Ectodermal cell (in vitro differentiated cells): ENCODE measurements around the gene SORBS2.

Experiments
- H3K27ac ChIP-seq: 2 replicates; pipeline ENCODE4 v1.7.0; 2013; ENCODE audit warnings: mild to moderate bottlenecking, low read depth, low read length; ENCODE audit not compliant: insufficient read depth, poor library complexity, severe bottlenecking
- H3K27me3 ChIP-seq: 2 replicates; pipeline ENCODE4 v1.7.0; 2013; ENCODE audit warnings: mild to moderate bottlenecking, low read length; ENCODE audit not compliant: insufficient read depth, control insufficient read depth, poor library complexity, severe bottlenecking
- H3K36me3 ChIP-seq: one replicate; pipeline ENCODE4 v1.7.0; 2013; ENCODE audit warnings: low read length; ENCODE audit not compliant: control insufficient read depth, insufficient read depth
- H3K4me1 ChIP-seq: one replicate; pipeline ENCODE4 v1.7.0; 2013; ENCODE audit warnings: low read length; ENCODE audit not compliant: control insufficient read depth, insufficient read depth
- H3K4me3 ChIP-seq: 2 replicates; pipeline ENCODE4 v1.7.0; 2013; ENCODE audit warnings: low read depth, low read length, control low read depth; ENCODE audit not compliant: insufficient read depth
- H3K9me3 ChIP-seq: 2 replicates; pipeline ENCODE4 v1.7.0; 2013; ENCODE audit warnings: mild to moderate bottlenecking, low read length, moderate library complexity; ENCODE audit not compliant: control insufficient read depth
- WGBS, 2 experiments: methylation state at CpG; one replicate each; pipeline ENCODE4 v1.1.7; 2013; ENCODE audit warnings: missing lambda C conversion rate in 2 of 2; 5-methylcytosine and 5-hydroxymethylcytosine counted together

SORBS2 gene

DNA sequence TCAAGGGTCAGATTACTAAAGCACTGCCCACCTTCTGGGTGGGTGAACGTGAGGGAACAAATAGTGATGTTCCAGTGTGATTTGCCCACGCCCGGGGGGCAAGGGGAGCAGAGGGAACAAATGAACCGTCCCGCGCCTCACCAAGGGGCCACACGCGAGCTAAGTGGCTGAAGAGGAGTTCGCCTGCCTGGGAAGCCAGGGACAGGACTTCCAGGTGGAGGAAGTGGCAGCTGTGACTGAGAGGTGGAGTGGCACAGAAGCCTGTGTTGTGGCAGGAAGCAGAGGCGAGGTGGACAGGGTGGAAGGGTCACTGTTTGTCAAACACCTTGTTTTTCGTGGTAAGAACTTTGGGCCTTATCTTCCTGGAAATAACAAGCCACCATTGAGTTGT is 9.0 kb upstream of the SORBS2 start:
- 92% methylated on average over 11 of the region's 11 CpGs for WGBS, 2 experiments
- Histone ChIP-seq H3K27me3 (no peaks in the 10 kb centered on the region), H3K4me3 (no peak overlapping the region), H3K9me3 (no peaks in the 10 kb centered on the region), H3K36me3 (no peaks in the 10 kb centered on the region), H3K4me1 (no peaks in the 10 kb centered on the region), H3K27ac (no peak overlapping the region)

DNA sequence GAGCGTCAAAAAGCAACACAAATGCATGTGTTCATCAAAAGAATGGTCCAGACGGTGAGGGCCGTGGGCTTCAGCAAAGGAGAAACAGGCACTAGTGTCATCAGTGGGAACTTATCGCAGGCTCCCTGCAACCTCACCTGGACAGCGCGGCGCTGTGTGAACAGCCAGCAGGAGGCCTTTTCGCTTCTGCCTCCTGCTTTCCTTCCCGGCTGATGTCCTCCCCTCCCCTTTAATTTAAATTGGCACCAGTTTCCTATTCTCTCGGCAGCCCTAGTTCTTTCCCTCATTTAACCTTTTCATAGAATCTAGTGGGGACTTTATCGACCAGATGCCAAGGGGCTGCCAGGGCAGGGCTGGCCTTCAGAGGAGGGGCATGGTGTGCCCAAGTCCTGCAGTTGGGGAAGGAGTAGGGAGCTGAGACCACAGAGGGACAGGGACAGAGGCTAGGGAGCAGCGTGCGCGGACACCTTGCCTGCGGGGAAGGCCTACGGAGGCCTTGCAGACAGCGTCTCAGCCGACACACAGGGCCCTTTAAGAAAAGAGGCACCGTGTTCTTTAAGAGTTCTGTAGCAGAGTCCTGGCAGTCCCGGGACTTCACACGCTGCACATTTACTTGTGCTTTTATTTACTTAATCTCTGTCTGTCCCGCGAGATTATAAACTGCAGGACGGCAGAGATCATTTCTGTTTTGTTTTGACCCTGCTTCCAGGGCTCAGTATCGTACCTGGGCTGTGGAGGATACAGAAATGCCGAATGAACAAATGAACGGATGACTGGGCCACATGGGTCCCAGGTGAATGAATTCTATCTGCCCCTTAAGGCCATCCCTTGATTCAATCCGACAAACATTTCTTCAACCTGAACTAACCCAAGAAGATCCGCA is 8.4 kb upstream of the SORBS2 start:
- WGBS, 2 experiments = 79% methylated on average over 29 of the region's 29 CpGs
- Histone ChIP-seq H3K4me3 (no peak overlapping the region), H3K36me3 (no peaks in the 10 kb centered on the region), H3K4me1 (no peaks in the 10 kb centered on the region), H3K27me3 (no peaks in the 10 kb centered on the region), H3K9me3 (no peaks in the 10 kb centered on the region), H3K27ac (no peak overlapping the region)

DNA sequence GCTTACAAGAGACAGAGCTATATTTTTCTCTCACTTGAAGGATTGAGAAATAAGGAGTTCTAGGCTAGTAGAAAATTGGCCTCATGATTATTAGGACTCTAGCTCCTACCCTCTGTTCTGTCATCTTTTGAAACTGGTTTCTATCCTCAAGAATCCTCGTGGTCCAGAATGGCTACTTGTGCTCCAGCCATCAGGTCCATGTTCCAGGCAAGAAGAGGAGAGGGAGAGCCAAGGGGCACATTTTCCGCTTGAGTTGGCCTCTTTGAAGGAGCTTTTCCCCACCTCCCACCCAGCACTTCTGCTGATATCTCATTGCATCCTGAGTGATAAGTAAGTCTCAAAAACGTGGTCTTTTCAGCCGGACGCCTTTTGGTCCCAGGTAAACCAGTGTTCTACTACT is 7.2 kb upstream of the SORBS2 start:
- Histone ChIP-seq H3K4me3 (no peak overlapping the region), H3K9me3 (no peaks in the 10 kb centered on the region), H3K27ac (no peak overlapping the region), H3K27me3 (no peaks in the 10 kb centered on the region), H3K4me1 (no peaks in the 10 kb centered on the region), H3K36me3 (no peaks in the 10 kb centered on the region)
- 94 to 95% methylated on average over 5 of the region's 5 CpGs for WGBS, 2 experiments

DNA sequence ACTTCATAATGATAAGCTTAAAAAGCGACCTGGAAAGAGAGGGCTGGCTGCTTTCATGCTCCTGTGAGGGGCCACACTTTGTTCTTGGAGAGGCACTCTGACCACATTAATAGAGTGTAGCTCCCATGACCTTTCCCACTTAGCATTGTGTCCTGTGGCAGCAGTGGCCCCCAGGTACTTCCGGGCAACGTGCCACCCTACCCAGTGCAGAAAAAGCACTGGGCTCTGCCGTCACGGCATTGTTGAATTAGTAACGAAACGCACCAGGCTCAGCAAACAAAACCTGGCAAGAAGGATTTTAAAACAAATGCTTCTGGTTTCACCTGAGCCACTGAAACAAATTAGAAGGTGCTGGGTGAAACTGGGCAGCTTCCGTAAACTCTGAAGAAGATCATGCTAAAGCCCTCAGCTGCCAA is 5.4 kb upstream of the SORBS2 start:
- no peak overlapping the region for H3K4me3 ChIP-seq
- no peaks in the 10 kb centered on the region for H3K9me3 ChIP-seq
- peaks cover 1% of the 10 kb centered on the region for H3K4me1 ChIP-seq
- WGBS, 2 experiments = 94 to 95% methylated on average over 8 of the region's 8 CpGs
- no peaks in the 10 kb centered on the region for H3K36me3 ChIP-seq
- H3K27ac ChIP-seq = no peak overlapping the region
- H3K27me3 ChIP-seq = no peaks in the 10 kb centered on the region

DNA sequence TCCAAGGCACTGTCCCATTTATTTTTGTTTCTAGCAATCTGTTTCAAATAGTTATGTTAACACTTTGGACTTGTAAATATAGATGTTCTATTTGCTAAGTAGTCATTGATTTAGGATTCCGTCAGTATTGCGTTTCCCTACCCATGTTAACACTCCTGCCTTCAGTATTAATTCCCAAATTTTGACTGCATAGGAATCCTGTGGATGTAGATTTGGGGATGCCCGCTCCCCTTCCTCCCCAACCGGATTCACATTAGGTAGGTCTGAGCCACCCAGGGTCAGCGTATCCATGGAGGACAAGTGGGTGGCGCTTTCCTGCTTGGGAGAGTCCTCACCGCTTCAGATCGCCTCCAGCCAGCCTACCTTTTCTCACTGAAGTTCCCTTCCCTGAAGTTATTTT is 1.1 kb upstream of the SORBS2 start:
- H3K27ac ChIP-seq = no peak overlapping the region
- H3K4me3 ChIP-seq = no peak overlapping the region
- no peaks in the 10 kb centered on the region for H3K36me3 ChIP-seq
- 96% methylated on average over 8 of the region's 8 CpGs for WGBS, 2 experiments
- H3K4me1 ChIP-seq = peaks cover 20% of the 10 kb centered on the region
- no peaks in the 10 kb centered on the region for H3K27me3 ChIP-seq
- H3K9me3 ChIP-seq = no peaks in the 10 kb centered on the region

DNA sequence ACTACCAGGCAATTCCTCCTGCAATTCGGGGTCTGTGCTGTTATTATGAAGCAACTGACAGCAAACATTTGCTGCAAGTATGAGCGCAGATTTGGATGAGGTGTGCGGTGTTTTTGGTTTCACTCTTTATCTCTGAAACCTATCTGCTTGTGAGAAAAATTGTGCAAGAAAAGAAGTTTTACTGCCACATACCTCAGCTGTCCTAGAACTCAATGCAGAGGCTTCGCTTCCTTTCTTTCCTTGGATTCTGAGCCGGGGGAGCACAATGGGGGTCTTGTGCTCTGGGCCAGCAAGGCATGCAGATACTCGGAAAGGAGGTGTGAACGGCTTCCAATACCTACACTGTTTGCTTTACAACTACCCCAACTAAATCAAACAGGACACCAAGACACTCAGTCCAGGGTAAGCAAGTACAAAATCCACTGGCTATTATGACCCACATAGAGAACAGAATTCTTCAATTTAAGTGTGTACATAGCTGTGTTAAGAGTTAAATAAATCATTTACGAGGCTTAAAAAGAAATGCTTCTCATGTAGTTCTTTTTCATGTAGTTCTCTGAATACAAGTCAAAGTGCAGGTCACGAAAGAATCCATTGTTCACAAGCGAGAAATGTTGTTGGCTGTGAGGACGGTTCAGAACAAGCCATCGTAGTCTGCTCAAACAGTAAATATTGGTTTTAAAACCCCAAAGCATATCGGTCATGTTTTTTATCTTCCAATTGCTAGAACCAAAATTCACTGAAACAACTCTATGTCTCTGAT is 1.1 kb downstream of the SORBS2 start:
- Histone ChIP-seq H3K27ac (peak overlapping the region; percentile 61), H3K4me3 (peak overlapping the region; percentile 7), H3K27me3 (no peaks in the 10 kb centered on the region)

DNA sequence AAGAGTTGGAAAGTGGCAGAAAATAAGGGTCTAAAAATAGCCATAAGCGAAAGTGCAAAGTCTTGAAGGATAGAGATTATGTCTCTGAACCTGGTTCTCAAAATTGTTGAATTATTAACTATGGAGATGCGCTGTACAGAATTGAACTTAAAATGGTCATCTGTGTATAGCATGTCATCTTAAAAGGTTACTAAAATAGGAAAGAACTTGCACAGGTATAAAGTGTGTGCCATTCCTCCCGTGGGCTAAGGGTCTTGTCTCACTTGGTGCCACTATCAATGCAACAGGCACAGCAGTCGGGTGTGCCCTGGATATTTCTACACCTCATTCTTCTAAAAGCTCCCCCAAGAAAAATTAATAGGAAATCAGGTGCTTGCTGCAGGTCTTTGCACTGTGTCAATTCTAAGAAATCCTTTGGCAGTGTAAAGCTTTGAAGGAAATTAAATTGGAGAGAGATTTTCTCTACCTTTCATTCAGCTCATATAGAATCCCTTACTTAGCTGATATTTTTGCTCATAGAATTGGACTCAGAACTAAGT is 2.4 kb downstream of the SORBS2 start:
- Histone ChIP-seq H3K27ac (no peak overlapping the region), H3K36me3 (no peaks in the 10 kb centered on the region), H3K27me3 (no peaks in the 10 kb centered on the region), H3K9me3 (no peaks in the 10 kb centered on the region), H3K4me1 (peaks cover 20% of the 10 kb centered on the region), H3K4me3 (no peak overlapping the region)
- 68 to 69% methylated on average over 4 of the region's 4 CpGs for WGBS, 2 experiments

More for the DNA sequence above, 1.1 kb downstream of the SORBS2 start:
- Histone ChIP-seq H3K4me1 (peaks cover 20% of the 10 kb centered on the region), H3K36me3 (no peaks in the 10 kb centered on the region), H3K9me3 (no peaks in the 10 kb centered on the region)
- 63 to 66% methylated on average over 12 to 13 of the region's 13 CpGs for WGBS, 2 experiments

DNA sequence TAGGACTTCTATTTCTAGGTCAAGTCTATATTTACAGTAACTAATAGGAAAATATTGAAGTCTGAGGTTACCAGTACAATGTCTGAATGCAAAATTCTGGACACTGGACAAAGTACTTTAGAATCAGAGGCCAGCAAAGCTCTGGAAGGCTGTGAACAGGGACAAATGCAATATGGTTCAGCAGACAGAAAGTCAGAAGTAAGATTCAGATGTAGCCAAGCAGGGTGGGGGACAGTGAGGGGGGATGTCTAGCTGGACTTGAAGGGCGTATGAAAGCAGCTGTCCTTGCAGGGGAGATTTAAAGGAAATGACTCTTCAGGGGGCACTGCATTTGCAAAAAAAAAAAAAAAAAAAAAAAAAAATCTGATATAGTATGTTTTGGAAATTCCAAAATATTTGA is 2.9 kb downstream of the SORBS2 start:
- no peaks in the 10 kb centered on the region for H3K27me3 ChIP-seq
- no peak overlapping the region for H3K4me3 ChIP-seq
- no peaks in the 10 kb centered on the region for H3K9me3 ChIP-seq
- 82 to 86% methylated on average over 1 of the region's 1 CpG for WGBS, 2 experiments
- H3K27ac ChIP-seq = no peak overlapping the region
- no peaks in the 10 kb centered on the region for H3K36me3 ChIP-seq
- H3K4me1 ChIP-seq = peaks cover 20% of the 10 kb centered on the region

DNA sequence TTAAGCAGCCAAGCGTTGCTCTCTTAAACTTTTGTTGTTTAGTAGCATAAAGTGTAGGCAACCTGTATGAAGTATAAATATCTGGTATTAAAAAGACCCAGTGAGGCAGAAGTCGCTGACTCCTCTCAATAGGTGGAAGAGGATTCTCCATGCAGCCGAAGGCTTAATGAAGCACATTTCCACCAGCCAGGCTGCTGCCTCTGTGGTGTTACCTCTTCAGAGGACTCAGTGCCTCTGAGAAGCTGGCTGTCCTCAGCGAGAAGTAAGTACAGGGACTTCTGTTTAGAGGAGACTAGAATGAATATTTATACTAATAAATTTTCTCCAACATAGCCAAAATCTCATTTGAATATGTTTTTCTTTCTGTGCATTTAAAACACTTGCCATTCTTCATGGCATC is 6.0 kb downstream of the SORBS2 start:
- no peak overlapping the region for H3K27ac ChIP-seq

DNA sequence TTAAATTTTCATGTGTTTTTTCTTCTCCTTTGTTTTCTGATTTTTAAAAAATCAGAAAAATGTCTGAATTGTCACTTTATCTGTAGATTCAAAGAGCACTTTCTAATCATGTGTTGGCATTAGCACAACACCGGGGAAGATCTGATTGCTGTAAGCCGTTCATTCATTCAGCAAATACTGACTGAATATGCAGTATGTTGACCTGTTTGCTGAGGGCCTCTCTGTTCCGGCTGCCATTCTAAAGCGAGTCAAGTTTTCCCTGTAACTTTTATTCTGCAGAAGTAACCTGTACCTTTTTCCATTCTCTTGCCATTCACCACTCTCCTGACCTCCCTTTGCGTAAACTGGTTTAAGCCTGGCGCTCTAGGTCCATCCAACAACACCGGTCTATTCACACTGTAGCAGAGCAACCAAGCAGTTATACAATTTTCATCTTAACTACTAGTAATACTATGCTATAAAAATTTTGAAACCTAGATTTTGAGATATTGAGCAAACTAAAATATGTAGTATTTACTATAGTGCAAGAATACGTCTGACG is 6.7 kb downstream of the SORBS2 start:
- Histone ChIP-seq H3K4me1 (peaks cover 5% of the 10 kb centered on the region), H3K27ac (no peak overlapping the region), H3K27me3 (no peaks in the 10 kb centered on the region), H3K36me3 (no peaks in the 10 kb centered on the region), H3K9me3 (no peaks in the 10 kb centered on the region), H3K4me3 (no peak overlapping the region)
- WGBS, 2 experiments = 94 to 95% methylated on average over 9 of the region's 9 CpGs

More for the DNA sequence above, 6.0 kb downstream of the SORBS2 start:
- H3K9me3 ChIP-seq = no peaks in the 10 kb centered on the region
- H3K36me3 ChIP-seq = no peaks in the 10 kb centered on the region
- H3K27me3 ChIP-seq = no peaks in the 10 kb centered on the region
- WGBS, 2 experiments = 92% methylated on average over 3 of the region's 4 CpGs
- H3K4me3 ChIP-seq = no peak overlapping the region
- peaks cover 5% of the 10 kb centered on the region for H3K4me1 ChIP-seq
